ENCODE measurements around the gene TRAF1.

GRCh38 chr9:120885958-120886357 lies 40.6 kb downstream of the TRAF1 start:
- TF ChIP-seq SMARCA5 (IDR thresholded peaks at IDR 0.05) (no peak), POLR2AphosphoS2 (IDR thresholded peaks at IDR 0.05; ENCODE audit: low read depth, low read length) (no peak), POLR2A (IDR thresholded peaks at IDR 0.05; ENCODE audit: low read depth, low read length) (no peak), HDAC2 (IDR thresholded peaks at IDR 0.05) (no peak), NR2C1 (IDR thresholded peaks at IDR 0.05) (no peak), BACH1 (IDR thresholded peaks at IDR 0.05; ENCODE audit: borderline replicate concordance) (no peak), RELA (IDR thresholded peaks at IDR 0.05; ENCODE audit: borderline replicate concordance, partially characterized antibody) (no peak), SRF (IDR thresholded peaks at IDR 0.05; ENCODE audit: low read depth in 2 of 2, low read length in 2 of 2) (no peak), RCOR1 (conservative IDR thresholded peaks at IDR 0.05; ENCODE audit: low read depth, low read length) (no peak), USF1 (IDR thresholded peaks at IDR 0.05; ENCODE audit: borderline replicate concordance, extremely low read length, insufficient read depth, low read depth, low read length) (no peak), CTCF (IDR thresholded peaks at IDR 0.05 in 2 of 3, conservative IDR thresholded peaks at IDR 0.05 in 1 of 3; ENCODE audit: control insufficient read depth in 2 of 3, extremely low read depth in 1 of 3, insufficient read depth in 1 of 3, low read depth in 3 of 3, low read length in 3 of 3) (no peak)
